Measurements from ENCODE around the gene COL5A2.

GRCh38 chr2:189076120-189076519 is 103.4 kb downstream of the COL5A2 start:
- no peak for TF ChIP-seq FOXM1 (IDR thresholded peaks at IDR 0.05; ENCODE audit: borderline replicate concordance)
- no peak for TF ChIP-seq BHLHE40 (IDR thresholded peaks at IDR 0.05; ENCODE audit: borderline replicate concordance)
- no peak for TF ChIP-seq PKNOX1 (IDR thresholded peaks at IDR 0.05)
- TF ChIP-seq SP1 (IDR thresholded peaks at IDR 0.05) = no peak
- TF ChIP-seq TARDBP (IDR thresholded peaks at IDR 0.05) = no peak
